ENCODE measurements around the gene RUNX2. TPM values are rescaled to one million over a fixed set of nuclear protein-coding genes. Genes with fewer than 3 reads are reported as not detected.

RUNX2 gene
- total RNA-seq, 4 donors from 2014 or later: 1.00 to 8.1 (median 3.6) TPM

DNA sequence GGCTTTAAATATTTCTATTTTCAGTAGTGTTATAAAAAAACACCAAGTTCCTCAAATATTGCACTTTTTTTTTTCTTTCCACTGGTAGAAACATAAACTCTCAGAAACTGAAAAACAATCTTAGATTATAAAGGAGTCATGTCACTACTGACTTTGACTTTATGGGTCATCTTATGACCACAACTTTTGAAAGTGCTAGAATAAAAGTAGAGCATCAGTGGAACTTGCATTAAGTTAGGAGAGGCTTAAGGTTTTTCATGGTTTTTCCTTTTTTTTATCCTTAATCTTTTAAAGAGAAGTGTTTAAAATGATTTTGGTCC lies 106.2 kb downstream of the RUNX2 start:
- Histone ChIP-seq H3K4me3 (no peak overlapping the region), H3K4me1 (peaks cover 0 to 46% (median 7%) of the 10 kb centered on the region in 4 donors), H3K27ac (peak overlapping the region in 1 of 4 donors; percentile 32), H3K9me3 (no peaks in the 10 kb centered on the region), H3K27me3 (no peaks in the 10 kb centered on the region), H3K36me3 (no peaks in the 10 kb centered on the region)
- in situ Hi-C loops (cut with MboI; ENCODE audit: low pct_ligation_motif_present in 1 of 4, low pct_unique_long_range_greater_than_20kb in 1 of 4, low sequenced_read_pairs in 3 of 4): loop anchor here in 2 of 4 donors (25.0 kb wide), 1 partner anchor 278 kb away; no protein-coding TSS in a partner anchor
- intact Hi-C loops (cut with DNase I; ENCODE audit: low total_unique reads): no loop called here
- no peak for DNase-seq
- TF ChIP-seq, protein P1, sequence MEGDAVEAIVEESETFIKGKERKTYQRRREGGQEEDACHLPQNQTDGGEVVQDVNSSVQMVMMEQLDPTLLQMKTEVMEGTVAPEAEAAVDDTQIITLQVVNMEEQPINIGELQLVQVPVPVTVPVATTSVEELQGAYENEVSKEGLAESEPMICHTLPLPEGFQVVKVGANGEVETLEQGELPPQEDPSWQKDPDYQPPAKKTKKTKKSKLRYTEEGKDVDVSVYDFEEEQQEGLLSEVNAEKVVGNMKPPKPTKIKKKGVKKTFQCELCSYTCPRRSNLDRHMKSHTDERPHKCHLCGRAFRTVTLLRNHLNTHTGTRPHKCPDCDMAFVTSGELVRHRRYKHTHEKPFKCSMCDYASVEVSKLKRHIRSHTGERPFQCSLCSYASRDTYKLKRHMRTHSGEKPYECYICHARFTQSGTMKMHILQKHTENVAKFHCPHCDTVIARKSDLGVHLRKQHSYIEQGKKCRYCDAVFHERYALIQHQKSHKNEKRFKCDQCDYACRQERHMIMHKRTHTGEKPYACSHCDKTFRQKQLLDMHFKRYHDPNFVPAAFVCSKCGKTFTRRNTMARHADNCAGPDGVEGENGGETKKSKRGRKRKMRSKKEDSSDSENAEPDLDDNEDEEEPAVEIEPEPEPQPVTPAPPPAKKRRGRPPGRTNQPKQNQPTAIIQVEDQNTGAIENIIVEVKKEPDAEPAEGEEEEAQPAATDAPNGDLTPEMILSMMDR (IDR thresholded peaks at IDR 0.05): no peak

DNA sequence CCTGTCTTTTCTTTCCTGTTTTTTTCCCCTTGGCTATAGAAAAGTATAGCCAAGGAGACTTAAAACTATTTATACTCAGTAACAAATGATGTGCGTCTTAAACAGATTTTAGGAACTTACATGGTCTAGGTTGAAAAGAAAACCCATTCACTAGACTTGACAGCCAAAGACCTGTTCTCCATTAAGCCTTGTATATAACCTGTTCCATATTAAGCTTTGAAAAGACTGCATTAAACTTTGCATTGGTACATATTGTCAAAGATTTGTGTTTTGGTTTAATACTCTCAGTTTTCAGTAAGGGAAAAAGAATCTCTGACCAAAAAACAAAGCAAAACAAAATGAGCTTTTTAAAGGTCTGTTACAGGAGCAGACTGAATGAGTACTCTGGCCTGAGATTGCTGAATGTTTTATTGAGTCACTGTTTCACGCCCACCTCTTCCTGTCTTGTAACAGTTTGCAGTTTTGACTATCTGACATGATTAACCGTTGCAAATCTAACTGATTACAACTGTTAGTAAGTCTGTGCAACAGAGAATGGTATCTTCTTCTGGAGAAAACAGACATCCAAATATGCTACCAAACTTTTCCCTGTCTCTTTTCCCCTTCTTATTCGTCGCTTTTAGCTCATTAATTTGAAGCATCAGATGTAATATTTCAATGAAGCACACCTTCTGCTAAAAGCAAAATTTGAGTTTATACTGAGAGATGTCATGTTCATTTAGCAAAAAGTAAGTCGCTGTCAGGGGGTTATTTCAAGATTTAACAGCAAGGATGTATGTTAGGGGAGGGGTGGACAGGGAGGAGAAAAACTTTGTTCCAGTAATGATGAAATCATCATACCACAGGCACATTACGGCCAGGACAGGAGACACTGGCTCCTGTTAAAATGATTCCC lies 108.7 kb downstream of the RUNX2 start:
- H3K36me3 ChIP-seq: no peaks in the 10 kb centered on the region
- DNase-seq: no peak
- H3K27ac ChIP-seq: peak overlapping the region; percentile 42 to 60 (median 48)
- no peak overlapping the region for H3K4me3 ChIP-seq
- 36 to 46% methylated on average over 7 of the region's 7 CpGs for WGBS, 2 donors (ENCODE audit: low coverage in 1 of 2)
- no peak for TF ChIP-seq POLR2AphosphoS5 (IDR thresholded peaks at IDR 0.05)
- no peaks in the 10 kb centered on the region for H3K9me3 ChIP-seq
- H3K4me1 ChIP-seq: peaks cover 0 to 46% (median 7%) of the 10 kb centered on the region in 4 donors
- in situ Hi-C loops (cut with MboI; ENCODE audit: low pct_ligation_motif_present in 1 of 4, low pct_unique_long_range_greater_than_20kb in 1 of 4, low sequenced_read_pairs in 3 of 4) (loop anchor here in 2 of 4 donors (25.0 kb wide), 1 partner anchor 276 kb away; no protein-coding TSS in a partner anchor), intact Hi-C loops (cut with DNase I; ENCODE audit: low total_unique reads) (no loop called here)
- no peaks in the 10 kb centered on the region for H3K27me3 ChIP-seq

GRCh38 chr6:45437439-45437815 lies 109.3 kb downstream of the RUNX2 start:
- intact Hi-C loops (cut with DNase I; ENCODE audit: low total_unique reads) (no loop called here), in situ Hi-C loops (cut with MboI; ENCODE audit: low pct_ligation_motif_present in 1 of 4, low pct_unique_long_range_greater_than_20kb in 1 of 4, low sequenced_read_pairs in 3 of 4) (loop anchor here in 2 of 4 donors (25.0 kb wide), 1 partner anchor 275 kb away; no protein-coding TSS in a partner anchor)
- DNase-seq: no peak
- H3K27me3 ChIP-seq: no peaks in the 10 kb centered on the region
- WGBS, 2 donors (ENCODE audit: low coverage in 1 of 2): 64 to 78% methylated on average over 3 of the region's 3 CpGs
- no peaks in the 10 kb centered on the region for H3K36me3 ChIP-seq
- H3K4me3 ChIP-seq: no peak overlapping the region
- peak overlapping the region; percentile 42 to 60 (median 48) for H3K27ac ChIP-seq
- no peaks in the 10 kb centered on the region for H3K9me3 ChIP-seq
- TF ChIP-seq, protein P1 (IDR thresholded peaks at IDR 0.05): no peak
- TF ChIP-seq EP300 (IDR thresholded peaks at IDR 0.05; ENCODE audit: low read depth) (no peak), POLR2AphosphoS5 (IDR thresholded peaks at IDR 0.05) (no peak), POLR2A (IDR thresholded peaks at IDR 0.05) (no peak)
- peaks cover 0 to 46% (median 7%) of the 10 kb centered on the region in 4 donors for H3K4me1 ChIP-seq

- in situ Hi-C loops (cut with MboI; ENCODE audit: low pct_ligation_motif_present in 1 of 4, low pct_unique_long_range_greater_than_20kb in 1 of 4, low sequenced_read_pairs in 3 of 4): loop anchor here in 2 of 4 donors (25.0 kb wide), 1 partner anchor 274 kb away; no protein-coding TSS in a partner anchor
- Histone ChIP-seq H3K4me3 (no peak overlapping the region), H3K36me3 (no peaks in the 10 kb centered on the region), H3K27ac (peak overlapping the region in 3 of 4 donors; percentile 21 to 52 (median 42)), H3K9me3 (no peaks in the 10 kb centered on the region), H3K4me1 (peaks cover 0 to 39% (median 7%) of the 10 kb centered on the region in 4 donors), H3K27me3 (no peaks in the 10 kb centered on the region)
- DNase-seq: no peak
- 57 to 60% methylated on average over 3 of the region's 3 CpGs for WGBS, 2 donors (ENCODE audit: low coverage in 1 of 2)
- TF ChIP-seq EP300 (IDR thresholded peaks at IDR 0.05; ENCODE audit: low read depth): no peak
- TF ChIP-seq POLR2AphosphoS5 (IDR thresholded peaks at IDR 0.05): no peak
- TF ChIP-seq, protein P1 (IDR thresholded peaks at IDR 0.05): no peak
- no peak for TF ChIP-seq POLR2A (IDR thresholded peaks at IDR 0.05)
- intact Hi-C loops (cut with DNase I; ENCODE audit: low total_unique reads): no loop called here
Measured at GRCh38 chr6:45438151-45438550, 110.0 kb downstream of the RUNX2 start.
